OCI-LY1 (cell line): ENCODE measurements around the gene FIG4.

Experiments
- H2AFZ ChIP-seq: fragments of 200-600 bp; sonication (generic), shearing (Covaris generic); 2 replicates; pipeline ENCODE4 v1.6.0; 2014; ENCODE audit warnings: antibody characterized with exemption, mild to moderate bottlenecking, low read length
- H3F3A ChIP-seq: fragments of 200-600 bp; sonication (generic), shearing (Covaris generic); 2 replicates; pipeline ENCODE4 v1.6.0; 2014; ENCODE audit warnings: mild to moderate bottlenecking, antibody characterized with exemption, low read length, moderate library complexity; ENCODE audit not compliant: insufficient read depth
- H3K27ac ChIP-seq: fragments of 200-600 bp; sonication (generic); 2 replicates; pipeline ENCODE4 v1.5.1; 2014; ENCODE audit warnings: low read length, mixed run types, mild to moderate bottlenecking, low read depth; ENCODE audit not compliant: poor library complexity, severe bottlenecking
- H3K27me3 ChIP-seq: fragments of 200-600 bp; sonication (generic); 2 replicates; pipeline ENCODE4 v1.6.0; 2014; ENCODE audit warnings: antibody characterized with exemption, mild to moderate bottlenecking, low read length, moderate library complexity; ENCODE audit not compliant: insufficient read depth
- H3K36me3 ChIP-seq: fragments of 200-600 bp; sonication (generic); 2 replicates; pipeline ENCODE4 v1.6.1; 2014; ENCODE audit warnings: mild to moderate bottlenecking, antibody characterized with exemption, low read length, moderate library complexity, mixed read lengths; ENCODE audit not compliant: insufficient read depth
- H3K4me1 ChIP-seq: fragments of 200-600 bp; sonication (generic); 2 replicates; pipeline ENCODE4 v1.5.1; 2014; ENCODE audit warnings: mild to moderate bottlenecking, low read length, moderate library complexity; ENCODE audit not compliant: insufficient read depth, severe bottlenecking
- H3K4me2 ChIP-seq: fragments of 200-600 bp; sonication (generic), shearing (Covaris generic); 2 replicates; pipeline ENCODE4 v1.6.1; 2014; ENCODE audit warnings: low read length
- H3K4me3 ChIP-seq: fragments of 200-600 bp; sonication (generic); 2 replicates; pipeline ENCODE4 v1.5.1; 2014; ENCODE audit warnings: low read length, low read depth, mild to moderate bottlenecking, mixed read lengths; ENCODE audit not compliant: poor library complexity, severe bottlenecking
- H3K79me2 ChIP-seq: fragments of 200-600 bp; shearing (Covaris generic); 2 replicates; pipeline ENCODE4 v1.6.1; 2016; ENCODE audit warnings: mixed run types, low read length, mixed read lengths; ENCODE audit not compliant: insufficient read depth
- H3K9ac ChIP-seq: fragments of 200-600 bp; sonication (generic), shearing (Covaris generic); 2 replicates; pipeline ENCODE4 v1.6.1; 2014; ENCODE audit warnings: mild to moderate bottlenecking, low read length, mixed read lengths
- H3K9me2 ChIP-seq: fragments of 200-600 bp; sonication (generic), shearing (Covaris generic); 2 replicates; pipeline ENCODE4 v1.6.1; 2014; ENCODE audit warnings: low read depth, mild to moderate bottlenecking, low read length, mixed read lengths
- H3K9me3 ChIP-seq: fragments of 200-600 bp; shearing (Covaris generic); 2 replicates; pipeline ENCODE4 v1.6.1; 2014; ENCODE audit warnings: low read length, mixed read lengths
- H4K20me1 ChIP-seq: fragments of 200-600 bp; sonication (generic), shearing (Covaris generic); 2 replicates; pipeline ENCODE4 v1.6.0; 2016; ENCODE audit warnings: mild to moderate bottlenecking, low read length; ENCODE audit not compliant: insufficient read depth
- EZH2 ChIP-seq: fragments of 200-600 bp; sonication (generic), shearing (Covaris generic); IDR thresholded peaks from 2 replicates; pipeline ENCODE4 v1.8.0; 2017; ENCODE audit warnings: borderline replicate concordance, mixed run types, mild to moderate bottlenecking, antibody characterized with exemption, low read length, moderate library complexity, mixed read lengths
- TF ChIP-seq, protein P1 (sequence below): fragments of 200-600 bp; sonication (generic), shearing (Covaris generic); IDR thresholded peaks from 2 replicates; pipeline ENCODE4 v1.5.1; 2017; ENCODE audit warnings: mild to moderate bottlenecking, antibody characterized with exemption, low read length, moderate library complexity, mixed read lengths

FIG4 gene

DNA sequence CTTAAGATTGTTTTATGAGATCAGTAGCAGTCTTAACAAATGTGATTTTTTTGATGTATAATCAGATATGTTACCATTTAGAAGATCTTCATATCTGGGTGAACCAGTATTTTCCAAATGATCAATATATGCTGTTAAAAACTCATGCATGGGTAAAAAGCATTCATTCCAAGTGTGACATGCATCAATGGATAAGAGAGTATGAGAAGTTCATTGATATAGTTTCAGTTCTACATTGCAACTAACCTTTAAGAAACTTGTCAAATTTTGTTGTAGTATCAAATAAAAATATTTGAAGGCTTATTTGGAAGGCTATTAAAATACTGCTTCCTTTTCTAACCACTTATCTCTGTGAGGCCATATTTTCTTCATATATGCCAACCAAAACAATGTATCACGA, 117.7 kb downstream of the FIG4 start:
- no peak overlapping the region for H3K9ac ChIP-seq
- no peak overlapping the region for H2AFZ ChIP-seq
- no peaks in the 10 kb centered on the region for H4K20me1 ChIP-seq
- no peaks in the 10 kb centered on the region for H3K4me1 ChIP-seq
- TF ChIP-seq EZH2: no peak
- TF ChIP-seq, protein P1, sequence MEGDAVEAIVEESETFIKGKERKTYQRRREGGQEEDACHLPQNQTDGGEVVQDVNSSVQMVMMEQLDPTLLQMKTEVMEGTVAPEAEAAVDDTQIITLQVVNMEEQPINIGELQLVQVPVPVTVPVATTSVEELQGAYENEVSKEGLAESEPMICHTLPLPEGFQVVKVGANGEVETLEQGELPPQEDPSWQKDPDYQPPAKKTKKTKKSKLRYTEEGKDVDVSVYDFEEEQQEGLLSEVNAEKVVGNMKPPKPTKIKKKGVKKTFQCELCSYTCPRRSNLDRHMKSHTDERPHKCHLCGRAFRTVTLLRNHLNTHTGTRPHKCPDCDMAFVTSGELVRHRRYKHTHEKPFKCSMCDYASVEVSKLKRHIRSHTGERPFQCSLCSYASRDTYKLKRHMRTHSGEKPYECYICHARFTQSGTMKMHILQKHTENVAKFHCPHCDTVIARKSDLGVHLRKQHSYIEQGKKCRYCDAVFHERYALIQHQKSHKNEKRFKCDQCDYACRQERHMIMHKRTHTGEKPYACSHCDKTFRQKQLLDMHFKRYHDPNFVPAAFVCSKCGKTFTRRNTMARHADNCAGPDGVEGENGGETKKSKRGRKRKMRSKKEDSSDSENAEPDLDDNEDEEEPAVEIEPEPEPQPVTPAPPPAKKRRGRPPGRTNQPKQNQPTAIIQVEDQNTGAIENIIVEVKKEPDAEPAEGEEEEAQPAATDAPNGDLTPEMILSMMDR: no peak
- H3K27ac ChIP-seq: no peak overlapping the region
- H3K9me3 ChIP-seq: no peaks in the 10 kb centered on the region
- no peaks in the 10 kb centered on the region for H3F3A ChIP-seq
- no peak overlapping the region for H3K4me2 ChIP-seq
- no peaks in the 10 kb centered on the region for H3K9me2 ChIP-seq
- H3K79me2 ChIP-seq: no peaks in the 10 kb centered on the region
- H3K36me3 ChIP-seq: no peaks in the 10 kb centered on the region
- no peaks in the 10 kb centered on the region for H3K27me3 ChIP-seq
- H3K4me3 ChIP-seq: no peak overlapping the region

DNA sequence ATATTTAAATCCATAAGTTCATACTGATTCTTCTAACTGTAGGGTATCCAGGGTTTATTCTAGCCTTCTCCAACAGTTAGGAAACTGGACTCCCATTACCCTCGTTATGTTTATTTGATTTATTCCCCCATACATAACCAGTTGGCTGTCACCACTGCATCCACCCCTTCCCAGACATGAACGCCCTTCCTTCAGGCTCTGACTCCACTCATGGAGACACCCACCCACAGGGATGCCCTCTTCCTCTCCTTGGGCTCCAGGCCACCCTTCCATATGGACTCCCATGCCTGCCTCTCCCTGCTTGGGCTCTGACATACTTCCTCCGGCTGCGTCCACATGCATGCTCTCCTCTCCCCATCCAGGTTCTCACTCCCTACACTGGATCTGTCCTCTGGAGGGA, 124.0 kb downstream of the FIG4 start:
- H3K4me3 ChIP-seq: no peak overlapping the region
- H2AFZ ChIP-seq: no peak overlapping the region
- H4K20me1 ChIP-seq: no peaks in the 10 kb centered on the region
- H3K27me3 ChIP-seq: no peaks in the 10 kb centered on the region
- H3K4me1 ChIP-seq: no peaks in the 10 kb centered on the region
- H3K79me2 ChIP-seq: no peaks in the 10 kb centered on the region
- H3K9me2 ChIP-seq: no peaks in the 10 kb centered on the region
- no peaks in the 10 kb centered on the region for H3K36me3 ChIP-seq
- no peak overlapping the region for H3K27ac ChIP-seq
- no peak overlapping the region for H3K9ac ChIP-seq
- H3K9me3 ChIP-seq: no peaks in the 10 kb centered on the region
- H3K4me2 ChIP-seq: no peak overlapping the region
- TF ChIP-seq, protein P1: no peak
- TF ChIP-seq EZH2: no peak
- H3F3A ChIP-seq: no peaks in the 10 kb centered on the region

DNA sequence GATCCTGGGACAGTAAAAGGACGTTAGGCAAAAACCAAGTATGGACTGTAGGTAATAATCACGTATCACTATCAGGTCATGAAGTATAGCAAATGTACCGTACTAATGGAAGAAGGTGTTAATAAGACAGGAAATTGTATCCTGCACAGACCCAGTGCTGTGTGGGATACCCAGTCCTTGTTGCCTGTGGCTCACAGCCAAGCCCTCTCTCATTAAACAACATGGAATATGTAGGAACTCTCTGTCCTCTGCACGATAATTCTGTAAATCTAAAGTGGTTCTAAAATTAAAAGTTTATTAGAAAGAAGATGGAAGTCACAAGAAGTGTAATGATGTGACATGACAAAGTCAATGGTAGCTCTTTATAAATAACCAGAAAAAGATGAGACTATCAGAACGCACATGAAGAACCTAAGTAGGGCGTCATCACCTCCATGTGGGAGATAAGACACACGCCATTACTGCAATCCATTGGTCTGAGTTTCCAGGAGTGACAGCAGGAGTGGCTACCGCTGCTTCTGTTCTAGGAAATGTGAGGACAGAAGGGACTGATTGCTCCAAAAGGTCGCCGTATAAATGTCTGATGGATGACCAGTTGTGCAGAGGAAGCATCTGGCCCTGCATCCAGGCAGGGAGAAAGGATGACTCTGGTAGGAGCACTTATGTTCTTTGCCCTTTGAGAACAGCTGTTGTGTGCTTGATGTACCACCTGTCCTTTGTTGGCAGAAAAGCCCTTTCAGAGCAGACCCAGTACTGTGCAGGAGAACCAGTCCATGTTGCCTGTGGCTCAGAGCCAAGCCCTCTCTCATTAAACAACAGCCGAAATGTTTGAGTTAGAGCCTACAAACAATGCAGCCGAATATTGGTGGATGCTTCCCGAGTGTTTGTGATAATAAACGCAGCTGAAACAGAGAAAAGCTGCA, 125.6 kb downstream of the FIG4 start:
- Histone ChIP-seq H3K79me2 (no peaks in the 10 kb centered on the region), H3K4me1 (no peaks in the 10 kb centered on the region), H2AFZ (no peak overlapping the region), H3F3A (no peaks in the 10 kb centered on the region), H3K9me3 (no peaks in the 10 kb centered on the region), H3K36me3 (no peaks in the 10 kb centered on the region), H3K4me3 (no peak overlapping the region), H3K4me2 (no peak overlapping the region), H3K27ac (no peak overlapping the region), H3K9me2 (no peaks in the 10 kb centered on the region), H3K27me3 (no peaks in the 10 kb centered on the region), H4K20me1 (no peaks in the 10 kb centered on the region), H3K9ac (no peak overlapping the region)
- TF ChIP-seq, protein P1: no peak
- no peak for TF ChIP-seq EZH2
